ENCODE measurements around the gene APBB2. TPM values are rescaled to one million over a fixed set of nuclear protein-coding genes. Genes with fewer than 3 reads are reported as not detected.

Gene APBB2
- total and polyA plus RNA-seq, 2 of the 8 experiments (the other 6 are each of a cell fraction or from before 2014, with no cell fraction given), result 58.7 to 59.4 TPM

DNA sequence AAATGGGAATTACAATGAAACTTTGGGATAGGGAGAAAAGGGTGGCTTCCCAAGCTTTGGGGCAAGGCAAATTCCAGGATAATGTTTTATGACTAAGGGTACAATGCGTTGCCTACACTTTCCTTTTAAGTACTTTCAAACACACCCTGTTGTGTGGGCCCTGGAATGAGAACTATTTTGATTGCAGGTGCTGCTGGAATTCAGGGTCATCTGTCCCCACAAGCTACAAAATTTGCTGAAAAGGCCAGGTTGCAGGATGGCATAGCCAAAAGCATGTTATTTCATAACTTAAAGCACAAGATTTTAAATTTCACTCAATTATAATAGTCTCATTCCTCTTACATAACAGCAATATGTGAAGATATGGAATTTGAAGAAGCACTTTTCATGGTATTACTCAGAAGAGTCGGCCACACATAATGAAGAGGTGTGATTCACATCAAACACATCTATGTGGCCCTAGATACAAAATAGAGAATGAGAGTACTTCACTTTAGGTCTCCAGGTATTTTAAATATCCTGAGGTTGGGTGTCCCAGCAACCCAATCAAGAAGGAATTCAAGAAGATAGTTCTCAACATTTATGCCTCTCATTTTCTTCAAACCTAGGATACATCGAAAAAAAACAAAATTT is 89.3 kb downstream of the APBB2 start (continued):
- TF ChIP-seq RNF2 (IDR thresholded peaks at IDR 0.05; ENCODE audit: borderline replicate concordance, low read depth, low read length, missing control alignments, poor library complexity, severe bottlenecking), result no peak
- no peak for TF ChIP-seq CHD2 (IDR thresholded peaks at IDR 0.05; ENCODE audit: low read length)
- no peak for TF ChIP-seq NRF1 (IDR thresholded peaks at IDR 0.05; ENCODE audit: low read depth, low read length)
- no peak for TF ChIP-seq CHD7 (IDR thresholded peaks at IDR 0.05; ENCODE audit: insufficient replicate concordance, low read length)
- TF ChIP-seq RBBP5 (IDR thresholded peaks at IDR 0.05; ENCODE audit: borderline replicate concordance, low read depth, low read length), result no peak
- no peak for TF ChIP-seq KDM1A (IDR thresholded peaks at IDR 0.05; ENCODE audit: borderline replicate concordance, low read length)
- no peak for TF ChIP-seq RAD21 (IDR thresholded peaks at IDR 0.05 in 1 of 2, conservative IDR thresholded peaks at IDR 0.05 in 1 of 2; ENCODE audit: low read depth in 2 of 2, low read length in 2 of 2)
- peak; percentile 83; the same call in 1 of the 2 replicates for TF ChIP-seq TCF12 (IDR thresholded peaks at IDR 0.05; ENCODE audit: low read depth, low read length)
- no peak for TF ChIP-seq GABPA (IDR thresholded peaks at IDR 0.05; ENCODE audit: borderline replicate concordance, insufficient read depth, low read length)
- TF ChIP-seq, protein P1, sequence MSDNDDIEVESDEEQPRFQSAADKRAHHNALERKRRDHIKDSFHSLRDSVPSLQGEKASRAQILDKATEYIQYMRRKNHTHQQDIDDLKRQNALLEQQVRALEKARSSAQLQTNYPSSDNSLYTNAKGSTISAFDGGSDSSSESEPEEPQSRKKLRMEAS (IDR thresholded peaks at IDR 0.05), result no peak

All from H1 (cell line).